GM18517 (cell line): ENCODE results near the gene C1orf167.

Source experiments
- ATAC-seq: cut with Tn5 transposase; IDR thresholded peaks from one replicate; pipeline ENCODE4 v1.9.1; 2021; ENCODE audit warnings: mild to moderate bottlenecking, moderate library complexity; ENCODE audit not compliant: unreplicated experiment

The C1orf167 gene

DNA sequence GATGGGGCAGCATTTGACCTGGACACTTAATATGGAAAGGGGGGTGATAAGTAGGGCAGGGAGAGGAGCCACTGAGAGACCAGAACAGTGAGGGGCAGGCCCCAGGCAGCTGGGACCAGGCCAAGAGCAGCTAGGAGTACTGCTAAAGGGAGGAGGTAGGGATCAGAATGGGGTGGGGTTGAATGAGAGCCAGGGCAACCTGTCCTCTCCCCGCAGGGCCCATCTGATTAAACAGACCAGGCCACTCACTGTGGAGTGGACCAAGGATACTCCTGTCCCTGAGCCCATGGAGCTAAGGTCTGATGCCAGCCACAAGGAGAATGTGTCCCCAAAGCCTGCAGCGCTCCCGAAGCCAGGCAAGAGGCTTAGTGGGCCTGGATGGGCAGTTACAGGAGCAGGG is 2.1 kb downstream of the C1orf167 start:
- no peak for ATAC-seq

DNA sequence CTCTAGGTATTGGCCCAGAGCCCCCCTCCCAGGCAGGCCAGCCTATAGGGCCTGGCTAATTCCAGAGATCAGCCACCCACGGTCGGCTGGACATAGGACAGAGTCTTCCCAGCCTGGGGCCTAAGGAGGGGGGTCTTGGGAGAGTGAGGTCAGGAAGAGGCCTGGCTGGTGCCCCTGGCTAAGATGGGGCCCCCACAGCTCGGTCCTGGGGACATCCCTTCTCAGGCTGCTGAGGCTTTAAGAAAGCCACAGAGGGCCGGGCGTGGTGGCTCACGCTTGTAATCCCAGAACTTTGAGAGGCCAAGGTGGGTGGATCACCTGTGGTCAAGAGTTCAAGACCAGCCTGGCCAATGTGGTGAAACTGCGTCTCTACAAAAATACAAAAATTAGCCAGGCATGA is 2.5 kb downstream of the C1orf167 start:
- no peak for ATAC-seq

GRCh38 chr1:11765661-11766428 is 3.9 kb downstream of the C1orf167 start:
- no peak for ATAC-seq

- ATAC-seq, result no peak
Observed at GRCh38 chr1:11766429-11766776, 4.4 kb downstream of the C1orf167 start.

DNA sequence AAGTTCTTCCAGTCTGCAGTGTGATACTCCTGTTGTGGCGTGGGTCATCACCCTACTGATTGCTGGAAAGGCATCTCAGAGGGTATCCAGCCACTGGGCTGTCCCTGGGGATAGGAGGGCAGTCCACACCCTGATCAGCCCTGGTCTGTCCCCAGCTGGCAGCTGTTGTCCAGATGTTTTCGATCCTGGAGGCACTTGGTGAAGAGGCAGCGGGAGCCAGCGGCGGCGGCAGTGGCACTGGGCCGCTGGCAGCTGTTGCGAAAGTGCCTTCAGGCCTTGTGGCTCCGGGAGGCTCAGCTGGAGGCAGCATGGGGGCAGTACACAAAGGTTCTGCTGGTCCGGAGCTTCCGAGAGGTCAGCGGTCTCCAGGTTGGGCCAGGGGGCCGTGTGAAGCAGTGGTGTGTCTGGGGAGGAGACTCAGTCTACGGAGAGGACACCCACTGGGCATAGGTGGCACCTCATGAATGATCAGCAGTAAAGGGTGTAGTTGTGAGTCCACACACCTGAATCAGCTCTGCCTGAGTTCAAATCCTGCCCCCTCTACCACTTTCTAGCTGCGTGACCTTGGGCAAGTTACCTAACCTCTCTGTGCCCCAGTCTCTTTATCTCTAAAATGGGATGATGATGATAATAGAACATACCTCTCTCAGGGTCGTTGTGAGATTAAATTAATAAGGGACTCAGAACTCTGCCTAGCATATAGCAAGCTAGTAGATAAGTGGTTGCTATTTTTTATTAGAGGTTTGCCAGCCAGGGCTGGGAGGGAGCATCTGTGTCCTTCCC is 6.1 kb downstream of the C1orf167 start:
- no peak for ATAC-seq

- no peak for ATAC-seq
Observed at GRCh38 chr1:11768821-11769220, 6.8 kb downstream of the C1orf167 start.

DNA sequence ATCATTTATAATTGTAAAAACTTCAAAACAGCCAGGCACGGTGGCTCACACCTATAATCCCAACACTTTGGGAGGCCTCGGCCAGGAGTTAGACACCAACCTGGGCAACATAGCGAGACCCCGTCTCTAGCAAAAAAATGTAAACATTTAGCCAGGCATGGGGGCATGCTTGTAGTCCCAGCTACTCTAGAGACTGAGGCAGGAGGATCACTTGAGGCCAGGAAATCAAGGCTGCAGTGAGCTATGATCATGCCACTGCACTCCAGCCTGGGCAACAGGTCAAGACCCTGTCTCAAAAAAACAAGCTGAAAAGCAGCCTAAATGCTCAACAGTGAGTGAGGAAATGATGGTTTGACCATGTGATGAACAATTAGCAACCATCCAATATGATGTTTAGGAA is 7.3 kb downstream of the C1orf167 start:
- no peak for ATAC-seq

- no peak for ATAC-seq
Observed at GRCh38 chr1:11770011-11770410, 8.0 kb downstream of the C1orf167 start.

DNA sequence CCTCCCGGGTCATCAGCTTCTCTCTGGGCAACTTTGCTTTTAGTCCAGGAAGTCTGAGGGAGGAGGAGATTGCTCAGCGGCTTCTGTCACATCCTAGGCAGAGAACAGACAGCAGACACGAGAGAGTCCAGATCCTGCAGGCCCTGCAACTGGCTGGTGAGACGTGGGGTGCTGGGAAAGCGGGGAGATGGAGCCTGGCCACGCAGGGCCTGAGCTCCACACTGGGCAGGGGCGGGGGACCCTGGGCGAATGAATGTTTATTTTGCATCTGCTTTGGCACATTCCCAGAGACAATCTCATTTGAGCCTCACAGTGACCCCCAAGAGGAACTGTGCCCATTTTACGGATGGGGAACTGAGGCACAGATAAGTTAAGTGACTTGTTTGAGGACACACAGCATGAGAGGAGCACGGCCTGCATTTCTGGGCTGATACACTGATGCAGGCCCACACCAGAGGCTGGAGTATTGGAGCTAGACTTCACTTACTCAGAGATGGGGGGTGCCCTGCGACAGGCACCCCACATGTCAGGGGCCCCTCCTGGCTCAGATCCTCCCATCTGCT is 9.6 kb downstream of the C1orf167 start:
- no peak for ATAC-seq

- ATAC-seq, result no peak
Observed at GRCh38 chr1:11772458-11772857, 10.5 kb downstream of the C1orf167 start.

DNA sequence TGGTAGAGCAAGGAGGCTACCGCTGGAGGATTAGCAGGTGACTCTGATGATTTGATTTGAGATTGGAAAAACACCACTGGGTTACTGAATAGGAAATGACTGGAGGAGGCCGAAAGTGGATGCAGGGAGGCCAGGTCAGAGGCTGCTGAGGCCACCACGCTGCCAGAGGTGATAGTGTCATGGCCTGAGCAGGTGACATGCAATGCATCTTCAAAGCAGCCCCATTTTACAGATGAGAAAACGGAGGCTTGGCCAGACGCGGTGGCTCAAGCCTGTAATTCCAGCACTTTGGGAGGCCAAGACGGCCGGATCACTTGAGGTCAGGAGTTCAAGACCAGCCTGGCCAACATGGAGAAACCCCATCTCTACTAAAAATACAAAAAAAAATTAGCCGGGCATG is 12.8 kb downstream of the C1orf167 start:
- no peak for ATAC-seq

DNA sequence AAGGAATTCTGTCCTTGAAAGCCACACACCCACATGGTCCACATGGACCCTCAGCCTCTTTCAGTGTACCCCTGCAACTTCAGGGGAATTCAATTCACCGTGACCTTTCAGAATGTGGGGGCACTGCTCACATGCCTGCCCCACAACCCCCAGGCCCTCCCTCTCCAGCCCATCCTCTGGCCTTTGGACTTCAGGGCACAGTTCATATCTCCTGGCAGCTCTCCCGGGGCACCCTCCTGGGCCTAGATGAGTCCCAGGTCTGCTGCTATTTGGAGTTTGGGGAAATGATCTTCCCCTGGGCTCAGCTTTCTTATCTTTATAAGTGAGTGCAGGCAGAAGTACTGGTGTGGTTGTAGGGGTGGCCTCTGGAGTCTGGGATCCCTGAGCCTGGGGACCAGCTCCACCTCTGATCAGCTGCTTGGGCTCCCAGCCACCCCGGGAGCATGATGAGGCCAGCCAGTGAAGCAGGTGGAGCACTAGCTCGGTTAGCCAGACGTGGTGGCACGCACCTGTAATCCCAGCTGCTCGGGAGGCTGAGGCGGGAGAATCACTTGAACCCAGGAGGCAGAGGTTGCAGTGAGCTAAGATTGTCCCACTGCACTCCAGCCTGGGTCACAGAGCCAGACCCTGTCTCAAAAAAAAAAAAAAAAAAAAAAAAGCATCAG is 15.8 kb downstream of the C1orf167 start:
- ATAC-seq, result no peak

DNA sequence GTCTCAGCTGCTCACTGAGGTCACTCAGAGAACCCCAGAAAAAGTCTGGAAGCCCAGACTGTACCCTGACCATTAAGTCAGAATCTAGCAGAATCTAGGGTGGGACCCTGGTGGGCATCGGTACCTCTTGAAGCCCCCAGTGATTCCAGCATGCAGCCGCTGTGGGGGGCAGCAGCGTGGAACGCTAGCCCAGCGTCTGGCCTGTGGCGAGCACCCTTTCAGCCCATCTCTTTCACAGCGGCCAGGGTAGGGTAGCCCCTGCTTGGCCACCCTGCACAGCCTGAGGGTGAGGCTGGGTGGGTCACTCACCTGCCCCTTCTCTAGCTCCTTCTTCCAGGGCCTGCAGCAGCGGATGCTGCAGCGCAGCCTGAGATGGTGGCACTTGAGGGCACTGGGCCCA is 16.3 kb downstream of the C1orf167 start:
- ATAC-seq, result no peak

DNA sequence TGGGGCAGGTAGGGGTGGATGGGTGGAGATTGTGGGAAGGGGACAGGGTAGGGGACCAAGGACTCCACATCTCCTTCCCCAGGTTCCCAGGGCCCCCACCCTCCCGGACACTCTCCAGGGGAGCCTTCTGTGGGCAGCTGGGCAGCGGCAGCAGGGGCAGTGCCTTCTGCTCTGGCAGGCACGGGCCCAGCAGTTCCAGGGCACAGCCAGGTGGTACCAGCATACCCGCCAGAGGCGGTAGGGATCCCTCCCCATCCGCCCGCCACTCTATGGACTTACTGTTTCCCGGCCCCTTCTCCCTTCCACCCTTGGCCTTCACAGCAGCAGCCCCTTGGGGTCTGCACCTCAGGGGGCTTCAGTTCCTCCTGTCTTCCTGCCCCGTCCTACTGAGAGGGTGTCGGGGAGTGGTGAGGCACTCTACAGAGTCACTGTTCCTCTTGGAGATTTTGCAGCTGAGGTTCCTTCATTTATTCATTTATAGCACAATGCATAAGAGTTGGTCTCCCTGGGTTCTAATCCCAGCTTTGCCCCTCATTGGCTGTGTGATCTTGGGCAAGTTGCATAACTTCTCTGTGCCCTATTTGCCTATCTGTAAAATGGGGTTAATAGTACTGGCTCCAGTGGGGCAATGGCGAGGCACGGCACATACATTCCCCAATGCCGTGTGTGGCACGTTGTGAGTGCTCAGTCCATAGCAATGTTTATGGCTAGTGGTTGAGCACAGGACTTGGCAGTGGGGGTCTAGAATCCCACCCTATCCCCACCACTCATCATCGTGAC is 17.0 kb downstream of the C1orf167 start:
- ATAC-seq, result no peak

- ATAC-seq, result no peak
Observed at GRCh38 chr1:11779715-11780379, 17.9 kb downstream of the C1orf167 start.

- ATAC-seq, result no peak
Observed at GRCh38 chr1:11780380-11781147, 18.6 kb downstream of the C1orf167 start.

GRCh38 chr1:11781297-11781696 is 19.3 kb downstream of the C1orf167 start:
- ATAC-seq, result no peak

DNA sequence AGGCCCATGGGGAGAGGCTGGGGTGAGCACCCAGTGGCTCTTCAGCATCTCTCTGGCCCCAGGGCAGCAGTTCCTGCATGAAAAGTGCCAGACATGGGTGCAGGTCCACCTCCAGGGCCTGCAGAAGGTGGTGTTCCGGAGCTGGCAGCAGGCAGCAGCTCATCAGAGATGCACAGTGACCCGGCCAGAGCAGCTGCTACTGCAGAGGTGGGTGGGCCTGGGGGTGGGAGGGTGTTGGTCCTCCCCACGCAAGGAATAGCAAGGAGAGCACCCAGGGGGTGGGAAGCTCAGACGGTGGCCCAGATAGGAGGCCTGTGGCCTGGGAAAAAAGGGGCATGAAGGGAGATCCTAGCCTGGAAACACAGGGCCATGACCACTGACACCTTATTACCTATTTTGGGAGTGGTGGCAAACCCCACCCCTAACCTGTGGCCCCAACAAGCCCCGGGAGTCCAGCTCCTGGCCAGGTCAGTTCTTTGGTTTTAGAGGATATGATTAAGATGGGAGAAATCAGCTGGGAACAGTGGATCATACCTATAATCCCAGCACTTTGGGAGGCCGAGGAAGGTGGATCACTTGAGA is 20.2 kb downstream of the C1orf167 start:
- no peak for ATAC-seq

DNA sequence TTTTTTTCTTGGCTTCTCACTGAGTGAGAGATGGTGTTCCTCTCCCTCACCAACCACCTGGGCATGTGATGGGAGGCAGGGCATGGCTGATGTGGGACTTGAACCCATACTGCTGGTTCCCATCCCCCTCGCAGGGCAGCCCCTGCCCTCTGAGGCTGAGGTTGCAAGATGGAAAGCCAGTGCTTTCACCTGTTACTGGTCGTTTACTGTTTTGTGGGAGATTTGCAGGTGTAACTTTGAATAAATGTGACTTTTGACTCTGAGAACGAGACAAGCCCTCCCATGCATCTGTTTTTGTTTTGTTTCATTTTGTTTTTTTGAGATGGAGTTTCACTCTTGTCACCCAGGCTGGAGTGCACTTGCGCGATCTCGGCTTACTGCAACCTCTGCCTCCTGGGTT is 21.6 kb downstream of the C1orf167 start:
- no peak for ATAC-seq
